ENCODE data around the gene APBA2.
"Not testable (repeated sequence)": the region's sequence is repeated elsewhere in the genome, so short reads cannot be mapped to it uniquely, and the experiment has no call there.

APBA2 gene

GRCh38 chr15:29142129-29142747 is 256.5 kb downstream of the APBA2 start:
- no peak for DNase-seq

DNA sequence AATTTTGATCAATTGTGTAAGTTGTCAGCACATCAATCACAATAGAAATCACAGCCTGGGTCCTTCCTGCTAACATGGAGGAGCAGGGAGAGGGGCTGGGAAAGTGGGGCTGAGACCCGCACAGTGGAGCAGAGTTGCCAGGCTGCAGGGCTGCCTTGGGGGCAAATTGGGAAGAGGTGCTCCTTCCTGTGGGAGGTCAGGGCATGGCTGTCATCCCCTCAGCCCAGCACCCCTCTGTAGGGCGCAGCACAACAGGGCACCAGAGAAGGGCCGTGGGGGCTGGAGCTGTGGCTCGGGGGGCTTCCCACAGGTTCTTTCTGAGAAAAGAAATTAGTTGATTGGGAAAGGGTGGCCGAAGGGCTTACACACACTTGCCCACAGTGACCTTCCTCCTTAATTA is 257.5 kb downstream of the APBA2 start:
- DNase-seq = no peak

DNA sequence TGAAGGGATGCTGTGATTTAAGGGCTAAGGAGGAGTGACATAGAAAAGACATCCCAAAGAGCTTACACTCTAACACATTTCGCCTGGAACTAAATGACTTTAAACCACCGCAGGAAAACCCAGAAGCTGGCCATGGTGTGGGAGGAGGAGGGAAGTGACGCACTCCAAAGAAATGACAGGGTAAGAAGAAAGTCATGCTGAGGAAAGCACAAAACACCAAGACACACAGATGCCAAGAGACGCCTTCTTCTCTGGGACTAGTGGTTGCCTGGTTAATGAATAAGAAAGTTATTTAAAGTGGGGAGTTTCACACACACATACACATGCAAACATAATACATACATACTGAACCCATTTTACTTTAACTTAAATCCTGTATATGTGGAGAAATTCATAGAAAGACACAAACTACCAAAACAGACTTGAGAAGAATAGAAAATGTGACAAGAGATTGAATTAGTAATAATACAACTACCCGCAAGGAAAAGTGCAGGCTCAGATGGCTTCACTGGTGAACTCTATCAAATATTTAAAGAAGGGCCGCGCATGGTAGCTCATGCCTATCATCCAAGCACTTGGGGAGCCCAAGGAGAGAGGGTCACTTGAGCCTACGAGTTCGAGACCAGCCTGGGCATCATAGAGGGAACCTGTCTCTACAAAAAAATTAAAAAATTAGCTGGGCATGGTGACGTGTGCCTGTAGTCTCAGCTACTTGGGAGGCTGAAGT is 258.3 kb downstream of the APBA2 start:
- DNase-seq = no peak

DNA sequence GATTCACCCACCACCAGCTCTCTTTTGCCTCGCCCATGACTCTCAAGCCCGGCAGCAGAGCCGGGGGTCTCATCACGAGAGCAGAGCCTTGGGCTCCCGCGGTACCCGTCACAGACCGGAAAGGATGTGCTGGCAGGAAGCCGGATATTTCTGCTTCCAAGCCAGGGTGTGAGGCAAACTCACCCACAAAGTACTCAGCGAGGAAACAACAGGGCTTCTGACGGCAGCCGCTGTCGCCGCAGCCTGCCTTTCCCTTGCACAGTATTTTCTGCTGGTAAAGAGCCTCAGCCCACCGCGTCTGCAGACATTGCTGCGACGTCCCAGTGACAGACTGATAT is 263.9 kb downstream of the APBA2 start:
- DNase-seq = no peak

DNA sequence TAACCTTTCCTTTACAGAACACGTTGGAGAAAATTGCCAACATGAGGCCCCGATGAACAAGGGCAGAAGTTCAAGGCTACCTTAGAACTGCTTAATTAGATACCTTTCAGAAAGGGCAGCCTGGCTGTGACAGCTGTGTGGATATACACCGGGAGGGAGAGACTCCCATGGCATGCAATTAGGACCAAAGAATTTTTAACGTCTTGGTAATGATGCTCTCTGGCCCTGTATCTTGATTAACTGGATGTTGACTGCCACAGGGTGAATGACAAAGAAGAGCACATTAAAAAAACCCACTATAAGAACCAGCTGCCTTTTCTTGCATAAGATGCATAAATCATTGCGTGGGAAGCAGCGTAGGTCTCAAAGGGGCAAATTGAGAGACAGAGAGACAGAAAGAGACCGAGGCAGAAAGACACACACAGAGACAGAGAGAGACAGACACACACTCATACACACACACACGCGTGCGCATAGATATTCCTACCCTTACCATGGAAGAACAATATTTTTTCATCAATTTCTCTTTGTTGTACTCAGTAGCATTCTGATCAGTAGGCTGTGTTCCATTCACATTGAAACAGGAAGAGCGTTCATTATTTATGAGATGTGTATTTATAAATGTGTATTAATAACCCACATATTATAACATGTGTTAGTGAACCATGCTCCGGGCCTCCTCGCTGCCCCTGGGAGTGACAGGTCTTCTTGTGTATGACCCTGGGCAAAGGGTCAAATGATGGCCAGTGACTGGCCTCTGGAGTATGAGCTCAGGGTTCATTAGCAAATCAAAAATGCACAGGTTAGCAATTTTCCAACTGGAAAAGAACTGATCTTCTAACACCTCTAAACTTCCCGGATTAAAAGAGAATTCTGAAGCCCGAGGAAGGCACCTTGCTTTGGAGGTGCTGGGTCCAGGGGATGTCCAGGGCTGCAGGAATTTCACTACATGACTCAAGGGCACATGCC is 265.0 kb downstream of the APBA2 start:
- no peak for DNase-seq

DNA sequence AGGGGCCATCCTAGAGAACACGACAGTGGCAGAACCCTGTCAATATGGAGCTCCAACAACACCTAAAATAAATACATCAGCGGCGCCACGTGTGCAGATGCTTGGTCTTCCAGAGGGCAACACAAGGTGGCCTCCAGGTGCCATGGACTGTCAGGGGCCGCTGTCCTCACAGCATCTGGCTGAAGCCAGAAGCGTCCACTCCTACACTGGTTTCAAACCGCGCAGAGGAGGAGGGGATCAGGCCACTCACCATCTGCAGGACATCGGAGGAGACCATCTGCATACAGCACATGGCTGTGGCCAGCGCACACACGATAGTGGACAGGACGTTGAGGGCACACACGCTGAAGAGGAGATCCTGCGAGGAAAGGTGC is 265.7 kb downstream of the APBA2 start:
- DNase-seq = no peak

DNA sequence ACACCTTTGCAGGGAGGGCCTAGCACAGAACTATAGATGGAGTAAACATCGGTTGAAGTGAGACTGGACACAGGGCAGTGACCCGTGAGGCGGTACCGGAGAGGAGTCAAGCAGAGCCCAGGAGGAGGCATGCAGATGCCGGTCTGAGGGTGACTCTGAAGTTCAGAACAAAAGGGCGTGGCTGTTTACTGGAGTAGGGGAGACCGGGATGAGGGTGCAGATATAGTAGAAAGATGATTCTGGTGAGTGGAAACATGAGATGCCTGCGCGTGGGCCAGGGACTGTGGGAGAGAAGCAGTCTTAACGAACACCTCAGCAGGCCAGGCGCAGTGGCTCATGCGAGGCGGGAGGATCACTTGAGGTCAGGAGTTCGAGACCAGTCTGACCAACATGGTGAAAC is 270.7 kb downstream of the APBA2 start:
- no peak for DNase-seq

GRCh38 chr15:29159771-29160455 is 274.1 kb downstream of the APBA2 start:
- no peak for DNase-seq

DNA sequence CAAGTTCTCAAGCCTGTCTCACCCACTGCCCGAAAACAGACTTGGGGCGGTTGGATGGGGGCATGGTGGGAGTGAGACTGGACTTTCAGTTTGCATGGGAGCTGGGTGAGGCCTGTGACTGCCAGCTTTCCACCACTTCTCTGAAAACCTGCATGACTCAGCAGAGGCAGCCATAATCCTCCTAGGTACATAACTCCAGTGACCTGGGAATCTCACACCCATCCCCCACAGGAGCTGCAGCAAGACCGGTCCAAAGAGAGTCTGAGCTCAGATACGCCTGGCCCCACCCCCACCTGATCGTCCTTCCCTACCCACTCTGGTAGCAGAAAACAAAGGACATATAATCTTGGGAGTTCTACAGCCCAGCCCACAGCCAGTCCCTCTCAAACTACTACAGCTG is 276.6 kb downstream of the APBA2 start:
- DNase-seq = no peak

DNA sequence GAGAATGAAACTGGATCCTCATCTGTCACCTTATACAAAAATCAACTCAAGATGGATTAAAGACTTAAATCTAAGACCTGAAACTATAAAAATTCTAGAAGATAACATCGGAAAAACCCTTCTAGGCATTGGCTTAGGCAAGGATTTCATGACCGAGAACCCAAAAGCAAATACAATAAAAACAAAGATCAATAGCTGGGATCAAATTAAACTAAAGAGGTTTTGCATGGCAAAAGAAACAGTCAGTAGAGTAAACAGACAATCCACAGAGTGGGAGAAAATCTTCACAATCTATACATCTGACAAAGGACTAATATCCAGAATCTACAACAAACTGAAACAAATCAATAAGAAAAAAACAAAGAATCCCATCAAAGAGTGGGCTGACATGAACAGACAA is 281.3 kb downstream of the APBA2 start:
- DNase-seq = not testable (repeated sequence)
